IPS DF 6.9 (cell line): ENCODE results near the gene TFB1M.

Source experiments
- DNase-seq: peaks from one replicate; pipeline ENCODE4 v3.0.0-alpha.2; 2013; ENCODE audit warnings: low read depth, low spot score
- H3K27ac ChIP-seq: one replicate; pipeline ENCODE4 v1.5.1; 2013; ENCODE audit warnings: low read length, control low read depth
- H3K27me3 ChIP-seq: 2 replicates; pipeline ENCODE4 v1.6.1; 2013; ENCODE audit warnings: mild to moderate bottlenecking, low read length; ENCODE audit not compliant: control insufficient read depth, insufficient read depth
- H3K36me3 ChIP-seq: 2 replicates; pipeline ENCODE4 v1.6.1; 2013; ENCODE audit warnings: low read length; ENCODE audit not compliant: control insufficient read depth, insufficient read depth
- H3K4me1 ChIP-seq: 2 replicates; pipeline ENCODE4 v1.6.1; 2013; ENCODE audit warnings: low read length; ENCODE audit not compliant: control insufficient read depth, insufficient read depth
- H3K4me3 ChIP-seq: 2 replicates; pipeline ENCODE4 v1.5.1; 2013; ENCODE audit warnings: mild to moderate bottlenecking, low read length
- H3K9me3 ChIP-seq: 2 replicates; pipeline ENCODE4 v1.6.1; 2013; ENCODE audit warnings: low read length, inconsistent platforms; ENCODE audit not compliant: control insufficient read depth, insufficient read depth
- WGBS: extraction: QIAGEN DNeasy Blood & Tissue Kit; methylation state at CpG from one replicate; pipeline ENCODE4 v1.1.7; 2013; ENCODE audit warnings: mixed read lengths, missing lambda C conversion rate; ENCODE audit not compliant: insufficient read length, insufficient coverage; 5-methylcytosine and 5-hydroxymethylcytosine counted together

TFB1M gene

DNA sequence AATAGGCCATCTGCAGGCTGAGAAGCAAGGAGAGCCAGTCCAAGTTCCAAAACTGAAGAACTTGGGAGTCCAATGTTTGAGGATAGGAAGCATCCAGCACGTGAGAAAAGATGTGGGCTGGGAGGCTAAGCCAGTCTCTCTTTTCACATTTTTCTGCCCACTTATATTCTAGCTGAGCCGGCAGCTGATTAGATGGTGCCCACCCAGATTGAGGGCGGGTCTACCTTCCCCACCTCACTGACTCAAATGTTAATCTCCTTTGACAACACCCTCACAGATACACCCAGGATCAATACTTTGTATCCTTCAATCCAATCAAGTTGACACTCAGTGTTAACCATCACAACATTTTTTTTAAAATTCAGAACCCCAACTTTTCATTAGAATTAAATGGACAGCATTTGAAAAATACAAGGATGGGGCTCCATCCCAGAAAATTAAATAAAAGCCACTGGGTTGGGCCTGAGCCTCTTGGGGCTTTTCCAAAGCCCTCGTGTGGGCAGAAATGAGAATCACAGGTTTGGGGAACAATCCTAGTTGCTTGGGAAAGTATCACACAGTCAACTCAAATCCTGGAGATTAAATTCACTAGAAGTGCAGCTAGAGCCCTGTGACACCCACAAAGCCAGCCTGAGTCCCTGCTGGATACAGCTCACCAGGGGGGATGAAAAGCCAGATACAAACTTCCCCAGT lies 48.3 kb downstream of the TFB1M start:
- Histone ChIP-seq H3K27ac (no peak overlapping the region), H3K27me3 (no peaks in the 10 kb centered on the region), H3K4me3 (no peak overlapping the region), H3K4me1 (no peaks in the 10 kb centered on the region), H3K9me3 (no peaks in the 10 kb centered on the region), H3K36me3 (no peaks in the 10 kb centered on the region; the same call in 1 of the 2 replicates)
- DNase-seq: no peak
- no CpG with 5 or more reads among the region's 4 CpGs for WGBS

DNA sequence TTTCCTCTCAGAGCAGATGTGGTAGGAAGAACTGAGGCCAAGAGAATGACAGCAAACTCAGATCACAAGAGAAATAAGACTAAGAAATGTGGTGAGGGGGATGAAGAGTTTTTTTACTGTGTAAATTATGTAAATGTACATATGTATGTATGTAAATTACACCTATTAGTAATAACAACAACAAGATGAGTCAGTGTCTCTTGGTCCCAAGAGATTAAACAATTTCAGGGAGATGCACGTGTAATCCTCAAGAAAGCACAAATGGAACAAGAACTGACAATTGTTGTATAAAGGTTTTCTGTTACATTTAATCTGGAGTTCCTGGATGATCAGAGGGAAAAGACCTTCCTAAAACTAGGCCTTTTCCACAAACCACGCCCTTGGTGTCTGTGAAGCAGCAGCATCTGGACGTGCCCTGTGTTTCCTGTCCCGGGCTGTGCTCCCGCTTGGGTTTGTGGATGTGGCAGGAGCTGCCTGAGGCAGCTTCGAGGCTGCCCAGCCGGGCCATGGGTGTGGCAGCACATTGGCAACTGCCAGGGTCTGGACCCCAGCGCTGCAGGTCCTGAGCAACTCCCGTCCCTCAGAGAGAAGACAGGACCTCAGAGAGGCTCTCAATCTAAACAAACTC lies 49.5 kb downstream of the TFB1M start:
- Histone ChIP-seq H3K4me3 (no peak overlapping the region), H3K27me3 (no peaks in the 10 kb centered on the region), H3K4me1 (no peaks in the 10 kb centered on the region), H3K27ac (no peak overlapping the region), H3K9me3 (no peaks in the 10 kb centered on the region), H3K36me3 (no peaks in the 10 kb centered on the region; the same call in 1 of the 2 replicates)
- no peak for DNase-seq
- no CpG with 5 or more reads among the region's 9 CpGs for WGBS

DNA sequence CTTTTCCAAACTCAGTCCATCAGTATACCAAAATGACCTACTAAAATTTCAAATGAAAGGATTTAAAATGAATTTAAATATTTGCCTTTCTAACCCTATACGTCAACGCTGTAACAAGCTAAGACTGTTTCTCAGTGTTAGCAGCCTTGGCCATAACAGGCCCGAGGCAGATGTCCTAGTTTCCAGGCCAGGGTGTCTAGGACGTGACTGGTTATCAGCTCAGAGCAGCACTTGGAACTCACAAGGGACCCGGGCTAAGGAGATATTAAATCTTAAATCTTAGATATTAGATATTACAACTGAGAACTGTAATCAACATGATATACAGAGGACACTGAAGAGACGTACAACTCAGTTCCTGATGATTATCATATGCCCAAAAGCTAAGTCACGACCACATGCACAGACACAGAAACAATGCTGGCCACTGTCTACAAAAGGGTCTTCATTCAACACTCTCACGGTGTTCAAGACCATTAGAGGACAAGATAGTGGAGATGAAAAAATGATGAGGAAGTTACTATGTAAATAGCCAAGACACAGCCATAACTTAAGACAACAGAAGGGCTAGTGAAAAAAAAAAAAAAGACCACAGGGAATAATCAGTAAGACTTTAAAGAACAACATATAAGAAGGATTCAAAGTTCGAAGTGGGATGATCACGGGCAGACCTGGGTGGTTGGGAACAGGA lies 50.8 kb downstream of the TFB1M start, which contains the start of gene CLDN20:
CLDN20 (plus strand) TSS at position 641 of the 691 bp plus-strand sequence. CDS start 11,707 bp downstream, outside the sequence.
- Histone ChIP-seq H3K27me3 (no peaks in the 10 kb centered on the region), H3K9me3 (no peaks in the 10 kb centered on the region), H3K4me1 (no peaks in the 10 kb centered on the region), H3K27ac (no peak within 1 kb of the TSS), H3K36me3 (peaks cover 5% of the 10 kb centered on the region; the same call in 1 of the 2 replicates), H3K4me3 (no peak within 1 kb of the TSS)
- WGBS: no CpG with 5 or more reads among the region's 10 CpGs
- DNase-seq: no peak

DNA sequence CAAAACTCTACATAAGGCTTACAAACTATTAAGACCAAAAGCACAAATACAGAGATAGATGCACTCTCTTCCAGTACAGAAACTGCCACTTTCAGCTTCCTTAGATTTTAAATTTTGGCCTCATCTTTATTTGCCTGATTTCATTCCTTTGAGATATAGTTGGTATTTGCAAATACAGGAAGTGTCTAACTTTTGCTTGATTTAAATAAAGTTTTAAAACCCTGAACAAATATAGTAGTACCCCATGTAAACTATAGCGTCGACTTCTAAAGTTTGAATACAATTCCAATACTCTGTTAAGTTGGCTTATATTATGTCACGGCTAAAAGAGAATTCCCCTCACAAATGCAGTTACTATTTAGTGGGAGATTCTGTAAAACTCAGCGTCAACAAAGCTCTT lies 51.6 kb downstream of the TFB1M start:
- Histone ChIP-seq H3K4me3 (no peak overlapping the region), H3K9me3 (no peaks in the 10 kb centered on the region), H3K4me1 (no peaks in the 10 kb centered on the region), H3K36me3 (peaks cover 5% of the 10 kb centered on the region; the same call in 1 of the 2 replicates), H3K27me3 (no peaks in the 10 kb centered on the region), H3K27ac (no peak overlapping the region)
- DNase-seq: no peak
- WGBS: no CpG with 5 or more reads among the region's 4 CpGs

DNA sequence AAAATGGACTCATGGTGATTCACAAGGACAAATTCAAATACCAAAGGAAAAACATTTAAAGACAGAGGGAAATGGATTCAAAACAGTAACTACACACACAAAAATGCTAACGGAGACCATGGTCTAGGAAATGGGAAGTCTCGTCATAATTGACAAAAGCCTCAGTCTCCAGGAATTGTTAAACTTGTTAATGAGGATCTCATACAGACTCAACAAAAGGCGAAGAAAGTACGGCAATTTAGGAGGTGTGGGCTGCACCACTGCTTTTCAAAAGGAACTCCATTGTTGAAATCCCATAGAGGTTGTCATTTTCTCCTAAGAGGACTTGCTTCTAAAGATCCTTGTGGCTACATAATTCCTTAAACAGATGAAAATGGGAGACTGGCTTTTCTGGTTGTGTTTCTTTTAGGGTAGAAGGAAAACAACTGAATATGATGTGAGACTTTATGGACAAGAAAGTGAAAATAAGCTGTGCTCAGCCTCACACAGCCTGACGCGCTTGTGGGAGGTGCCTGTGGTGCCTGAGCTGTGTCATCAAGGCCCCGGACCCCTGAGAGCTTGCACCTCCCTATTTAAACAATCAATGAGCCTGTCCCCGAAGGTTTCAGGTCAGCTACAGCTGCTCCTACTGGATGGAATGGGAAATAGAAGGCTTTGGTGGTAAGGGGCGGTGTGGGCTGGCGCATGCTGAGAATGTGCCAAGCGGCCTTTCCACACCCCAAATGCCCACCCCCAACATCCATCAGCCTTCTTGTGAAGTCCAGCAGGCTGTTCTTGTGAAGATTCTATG lies 53.0 kb downstream of the TFB1M start:
- H3K27me3 ChIP-seq: no peaks in the 10 kb centered on the region

DNA sequence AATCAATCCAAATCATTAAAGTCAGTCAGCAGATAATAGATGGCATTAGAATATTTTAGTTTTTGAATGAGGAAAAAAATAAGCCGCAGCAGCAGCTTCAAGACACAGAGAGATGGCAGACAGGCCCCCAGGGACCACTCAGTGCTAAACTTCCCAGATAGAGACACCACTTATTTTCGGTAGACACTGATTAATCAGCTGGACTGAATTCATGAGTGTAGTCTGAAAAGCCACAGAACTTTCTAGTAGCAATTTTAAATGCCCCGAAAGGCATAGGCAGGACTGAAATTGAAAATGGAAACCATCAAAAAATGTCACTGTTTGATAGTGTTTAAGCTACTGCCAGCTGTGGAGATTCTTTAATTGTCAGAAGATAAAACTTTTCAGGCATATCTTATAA lies 53.6 kb downstream of the TFB1M start:
- no CpG with 5 or more reads among the region's 3 CpGs for WGBS
- no peak for DNase-seq
- Histone ChIP-seq H3K4me3 (no peak overlapping the region), H3K27me3 (no peaks in the 10 kb centered on the region), H3K4me1 (no peaks in the 10 kb centered on the region), H3K27ac (no peak overlapping the region), H3K9me3 (no peaks in the 10 kb centered on the region), H3K36me3 (peaks cover 11% of the 10 kb centered on the region)

More for the DNA sequence above, 53.0 kb downstream of the TFB1M start:
- peak; percentile 47 for DNase-seq
- no peaks in the 10 kb centered on the region for H3K4me1 ChIP-seq
- no CpG with 5 or more reads among the region's 11 CpGs for WGBS
- no peak overlapping the region for H3K4me3 ChIP-seq
- no peak overlapping the region for H3K27ac ChIP-seq
- no peaks in the 10 kb centered on the region for H3K9me3 ChIP-seq
- H3K36me3 ChIP-seq: peaks cover 11% of the 10 kb centered on the region

DNA sequence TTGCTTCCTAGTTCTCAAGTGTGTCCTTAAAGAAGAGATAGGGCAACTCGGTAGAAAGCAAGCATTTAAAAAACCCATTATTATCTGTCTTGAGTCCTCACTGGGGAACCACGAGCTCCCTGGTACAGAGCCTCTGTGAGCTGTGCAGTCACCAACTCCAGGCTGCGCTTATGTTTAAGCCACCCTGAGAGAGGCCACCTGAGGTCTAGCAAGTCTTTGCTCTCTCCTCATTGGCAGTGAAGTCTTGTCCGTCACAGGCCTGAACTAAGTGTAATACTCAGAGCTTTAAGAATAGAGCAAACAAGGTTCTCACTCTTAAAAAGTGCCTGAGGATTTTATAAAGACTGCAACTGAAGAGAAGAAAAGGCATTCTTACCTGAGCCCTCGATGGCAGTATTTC lies 54.4 kb downstream of the TFB1M start:
- H3K9me3 ChIP-seq: no peaks in the 10 kb centered on the region

DNA sequence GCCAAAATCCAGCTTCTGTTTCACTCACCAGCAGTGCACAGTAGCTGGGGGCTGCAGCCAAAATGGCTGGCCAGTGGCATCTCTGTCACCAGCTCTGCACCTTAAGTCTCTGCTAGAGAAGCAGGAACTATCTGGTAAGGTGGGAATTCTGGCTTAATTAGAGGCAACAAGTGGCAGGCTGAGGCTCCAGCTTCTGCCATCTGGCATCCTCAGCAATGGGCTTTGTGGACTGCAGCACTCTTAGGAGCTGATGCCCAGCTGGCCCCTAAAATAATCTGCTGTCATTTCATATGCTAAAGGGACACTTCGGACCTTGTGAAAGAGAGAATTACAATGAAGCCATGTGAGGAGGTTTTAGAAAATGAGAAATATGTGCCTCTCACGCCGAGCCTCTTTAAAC lies 55.1 kb downstream of the TFB1M start:
- H3K4me3 ChIP-seq: no peak overlapping the region
- no peak overlapping the region for H3K27ac ChIP-seq
- no CpG with 5 or more reads among the region's 3 CpGs for WGBS
- H3K27me3 ChIP-seq: no peaks in the 10 kb centered on the region
- no peak for DNase-seq
- no peaks in the 10 kb centered on the region for H3K4me1 ChIP-seq
- peaks cover 11% of the 10 kb centered on the region for H3K36me3 ChIP-seq
- H3K9me3 ChIP-seq: no peaks in the 10 kb centered on the region

More for the DNA sequence above, 54.4 kb downstream of the TFB1M start:
- Histone ChIP-seq H3K4me1 (no peaks in the 10 kb centered on the region), H3K36me3 (peaks cover 11% of the 10 kb centered on the region), H3K4me3 (no peak overlapping the region), H3K27ac (no peak overlapping the region), H3K27me3 (no peaks in the 10 kb centered on the region)
- DNase-seq: no peak
- no CpG with 5 or more reads among the region's 5 CpGs for WGBS

DNA sequence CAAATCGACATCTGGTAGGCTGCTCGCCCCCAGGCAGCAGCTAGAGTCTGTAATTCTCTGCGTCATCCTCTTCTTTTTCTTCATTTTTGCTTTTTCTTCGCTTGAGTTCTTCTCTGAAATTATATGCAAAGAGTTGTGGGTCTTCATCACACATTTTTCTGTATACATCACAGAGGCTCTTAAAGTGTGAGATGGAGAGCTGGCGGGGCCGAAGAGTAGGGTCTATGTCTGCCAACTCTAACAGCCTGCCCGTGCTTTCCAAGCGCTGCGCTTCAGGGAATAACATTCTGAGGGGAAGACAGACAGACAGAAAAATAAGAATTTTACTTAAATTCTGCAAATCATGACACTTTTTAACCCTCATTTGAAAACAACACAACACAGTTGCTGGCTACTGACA lies 56.5 kb downstream of the TFB1M start:
- DNase-seq: no peak
- no CpG with 5 or more reads among the region's 9 CpGs for WGBS
- no peak overlapping the region for H3K27ac ChIP-seq
- H3K4me3 ChIP-seq: no peak overlapping the region
- H3K9me3 ChIP-seq: no peaks in the 10 kb centered on the region
- H3K4me1 ChIP-seq: peaks cover 2% of the 10 kb centered on the region
- H3K36me3 ChIP-seq: peaks cover 11% of the 10 kb centered on the region
- H3K27me3 ChIP-seq: no peaks in the 10 kb centered on the region
